ENCODE measurements around the gene MYH10.
"Not testable (repeated sequence)": the region's sequence is repeated elsewhere in the genome, so short reads cannot be mapped to it uniquely, and the experiment has no call there.

Gene MYH10

DNA sequence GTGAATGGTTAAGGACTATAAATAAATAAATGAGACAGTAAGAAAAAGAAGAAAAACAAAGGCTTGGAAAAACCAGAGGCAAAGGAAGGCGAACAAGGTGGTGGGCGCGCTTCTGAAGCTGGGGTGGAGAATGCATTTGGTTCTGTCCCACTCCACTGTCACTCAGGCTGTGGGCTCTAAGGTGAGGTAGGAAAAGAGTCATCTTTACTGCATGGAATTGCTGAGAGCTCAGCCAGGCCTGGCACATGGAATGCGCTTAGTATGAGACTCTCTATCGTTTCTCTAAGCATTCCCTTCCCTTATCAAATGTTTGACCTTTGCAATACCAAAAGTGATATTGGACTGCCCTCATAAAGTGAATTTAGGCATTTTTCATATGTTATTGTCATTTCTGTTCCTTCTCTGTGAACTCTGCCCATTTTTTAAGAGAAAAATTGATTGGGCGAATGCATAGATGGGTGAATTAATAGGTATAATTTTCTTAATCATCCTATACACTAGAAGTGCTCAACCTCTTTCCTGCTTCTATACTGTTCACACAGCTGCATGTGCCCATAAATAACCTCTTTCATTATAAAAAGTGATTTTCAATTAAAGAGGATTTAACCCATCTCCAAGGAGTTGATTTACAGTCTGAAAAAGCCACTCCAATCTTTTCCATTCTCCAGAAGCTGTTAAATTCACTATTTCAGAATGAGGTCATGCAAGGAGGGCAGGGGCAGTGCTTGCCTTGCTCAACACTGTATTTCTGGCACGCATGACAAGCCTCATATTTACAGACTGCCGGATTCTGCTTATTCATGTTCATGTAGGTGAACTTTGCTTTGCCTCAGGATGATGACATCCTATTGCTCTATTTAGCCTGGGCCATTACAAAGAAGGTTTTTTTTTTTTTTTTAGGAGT, 87.7 kb downstream of the MYH10 start:
- DNase-seq: no peak

DNA sequence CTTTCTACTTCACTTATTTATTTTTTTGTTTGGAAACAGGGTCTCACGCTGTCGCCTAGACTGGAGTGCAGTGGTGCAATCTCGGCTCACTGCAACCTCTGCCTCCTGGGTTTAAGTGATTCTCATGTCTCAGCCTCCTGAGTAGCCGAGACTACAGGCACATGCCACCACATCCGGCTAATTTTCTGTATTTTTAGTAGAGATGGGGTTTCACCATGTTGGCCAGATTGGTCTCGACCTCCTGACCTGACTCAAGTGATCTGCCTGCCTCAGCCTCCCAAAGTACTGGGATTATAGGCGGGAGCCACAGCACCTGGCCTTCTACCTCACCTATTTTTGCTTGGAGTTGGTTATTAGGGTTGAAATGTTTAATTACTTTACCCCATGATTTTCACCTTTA, 90.5 kb downstream of the MYH10 start:
- DNase-seq: not testable (repeated sequence)

DNA sequence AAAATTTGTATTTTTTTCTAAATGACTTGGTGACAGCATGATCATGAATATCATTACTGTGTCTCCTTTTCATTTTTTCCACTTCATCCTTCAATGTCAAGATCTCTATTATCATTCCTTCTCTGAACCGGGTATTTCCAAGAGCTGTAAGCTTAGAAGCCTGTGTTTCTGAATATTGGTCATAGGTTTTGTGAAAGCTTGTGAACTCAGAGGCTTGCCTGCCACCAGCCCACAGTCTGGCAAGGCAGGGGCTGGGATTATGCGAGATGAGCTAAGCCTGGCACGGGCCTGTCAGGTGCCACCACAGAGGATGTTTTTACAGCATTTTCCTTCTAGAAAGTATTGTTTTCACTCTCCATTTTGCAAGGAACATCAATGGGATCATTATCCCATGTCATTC, 92.8 kb downstream of the MYH10 start:
- no peak for DNase-seq

DNA sequence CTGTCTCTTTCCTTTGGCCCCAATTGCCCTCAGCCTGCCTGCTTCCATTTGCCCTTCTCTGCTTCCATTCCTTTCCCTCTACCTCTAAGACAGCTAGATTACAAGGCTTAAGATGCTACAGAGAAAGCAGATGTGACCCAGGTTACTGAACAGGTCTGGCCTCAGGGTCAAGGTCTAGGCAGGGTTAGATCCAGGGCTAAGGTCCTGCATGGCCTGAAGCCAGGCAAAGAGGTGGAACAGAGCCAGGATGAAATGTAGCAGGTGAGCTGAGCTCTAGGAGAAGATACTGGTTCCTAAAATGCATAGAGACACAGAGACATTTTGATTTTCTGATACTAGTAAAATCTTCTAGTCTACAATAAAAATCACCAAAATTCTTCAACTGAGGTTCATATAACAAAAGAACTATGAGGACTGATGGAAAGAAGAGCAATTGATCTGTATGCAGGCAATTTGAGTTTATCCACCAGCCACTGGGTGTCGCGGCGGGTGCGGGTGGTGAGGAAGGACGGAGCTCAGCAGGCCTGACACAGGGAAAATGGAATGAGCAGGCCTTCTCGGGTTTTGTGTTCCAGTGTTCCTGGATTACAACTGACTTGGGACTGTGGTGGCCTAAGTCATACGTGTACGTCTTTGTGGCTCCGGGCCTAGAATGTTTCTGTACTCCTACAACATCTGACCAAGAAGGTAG, 95.9 kb downstream of the MYH10 start:
- DNase-seq: no peak

DNA sequence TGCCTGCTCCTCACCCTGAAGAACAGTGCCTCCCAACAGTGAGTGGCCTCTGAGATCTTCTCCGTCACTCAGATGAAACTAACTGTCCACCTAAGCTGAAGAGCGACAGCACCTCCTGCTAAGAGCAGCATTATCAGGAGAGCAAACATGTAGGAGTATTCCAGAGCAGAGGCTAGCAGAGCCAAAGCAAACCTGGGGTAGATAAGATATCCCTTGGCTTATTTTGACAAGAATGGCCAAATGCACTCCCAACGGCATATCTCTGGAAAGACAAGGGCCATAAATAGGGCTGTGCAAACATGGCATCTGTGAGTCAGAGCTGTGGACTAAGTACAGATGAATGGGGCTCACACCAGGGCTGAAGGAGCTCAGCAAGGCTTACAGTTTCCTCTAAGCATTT, 98.5 kb downstream of the MYH10 start:
- DNase-seq: no peak

DNA sequence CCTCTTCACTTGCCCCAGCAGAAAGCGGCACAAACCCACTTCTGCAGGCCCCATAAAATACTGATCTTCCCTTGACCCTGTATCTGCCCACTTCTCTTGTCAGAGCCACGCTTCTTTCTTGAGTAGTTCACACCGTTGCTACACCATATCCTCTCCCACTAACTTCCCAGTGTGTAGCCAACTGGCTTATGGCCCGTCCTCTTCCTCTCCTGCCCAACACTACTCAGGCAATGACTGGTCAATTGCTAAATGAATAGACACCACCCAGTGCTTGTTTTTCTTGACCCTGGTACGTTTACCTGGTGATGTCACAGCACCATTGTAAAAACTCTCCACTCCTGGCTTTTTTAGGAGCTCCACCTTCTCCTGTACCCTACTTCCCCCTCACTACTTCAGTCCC, 107.9 kb downstream of the MYH10 start:
- DNase-seq: no peak

DNA sequence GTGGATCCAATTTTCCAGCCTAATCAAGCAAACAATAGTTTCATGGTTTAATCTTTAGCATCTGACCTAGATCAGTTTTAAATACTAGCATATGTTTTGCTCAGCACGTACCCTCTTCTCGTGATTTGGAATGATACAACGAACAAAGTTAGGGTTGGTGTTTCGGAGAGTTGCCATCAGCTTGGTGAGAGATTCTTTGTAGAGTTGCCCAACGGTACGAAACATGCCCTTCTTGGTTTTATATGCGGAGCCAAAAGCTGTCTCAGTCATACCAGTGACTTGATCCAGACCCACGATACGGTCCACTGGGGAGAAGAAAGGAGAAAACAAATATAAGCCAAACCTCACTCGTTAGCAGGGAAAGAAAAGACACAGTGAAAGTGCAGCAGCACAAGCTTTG, 109.5 kb downstream of the MYH10 start:
- no peak for DNase-seq

DNA sequence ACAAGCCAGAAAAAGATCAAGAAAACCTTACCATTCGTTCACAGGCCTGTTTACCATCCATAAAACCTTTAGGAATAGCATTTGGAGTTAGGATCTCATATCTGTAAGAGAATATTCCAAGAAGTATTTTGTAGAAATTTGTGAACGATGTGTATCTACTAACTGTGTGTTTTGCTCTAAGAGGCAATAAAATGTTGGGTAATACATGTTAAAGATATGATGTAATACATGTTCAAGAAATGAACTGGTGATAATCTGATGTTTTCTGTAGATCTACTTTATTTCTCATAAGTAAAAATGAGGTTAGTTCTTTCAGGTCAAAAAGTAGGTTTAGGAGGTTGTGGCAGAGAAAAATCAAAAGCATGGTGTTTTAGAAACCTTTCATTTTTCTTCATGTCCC, 111.7 kb downstream of the MYH10 start:
- DNase-seq: no peak

DNA sequence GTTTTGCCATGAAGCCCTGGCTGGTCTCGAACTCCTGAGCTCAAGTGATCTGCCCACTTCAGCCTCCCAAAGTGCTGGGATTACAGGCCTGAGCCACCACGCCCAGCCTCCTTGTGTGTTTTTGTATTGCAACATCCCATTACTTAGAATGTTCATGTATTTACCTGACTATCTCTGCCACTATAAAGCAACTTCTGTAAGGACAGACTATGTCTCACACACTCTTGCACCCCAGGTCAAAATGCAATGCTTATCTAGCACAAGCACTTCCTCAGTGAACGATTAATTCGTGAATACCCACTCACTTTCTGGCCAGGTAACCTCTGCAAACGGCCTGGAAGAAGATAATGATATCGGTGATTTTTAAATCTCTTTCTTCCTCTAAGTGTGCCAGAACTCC, 112.2 kb downstream of the MYH10 start:
- DNase-seq: no peak

DNA sequence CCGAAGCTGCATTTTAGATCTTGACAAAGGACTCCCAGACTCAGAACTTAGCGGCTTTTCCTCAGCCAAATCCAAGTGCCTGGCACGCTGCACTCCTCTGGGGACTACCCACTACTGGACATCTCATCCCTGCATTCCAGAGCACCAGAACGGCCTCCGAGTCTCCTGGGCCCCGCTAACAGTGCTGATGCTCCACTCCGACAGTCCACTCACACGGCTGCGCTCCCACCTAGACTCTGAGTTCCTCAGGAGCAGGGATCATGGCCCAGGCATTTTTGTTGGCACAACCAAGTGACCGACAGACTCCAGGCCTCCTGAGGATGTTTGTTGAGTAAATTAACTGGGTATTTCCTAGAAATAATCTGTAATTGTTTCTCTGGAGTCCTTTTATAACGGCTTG, 115.7 kb downstream of the MYH10 start:
- DNase-seq: no peak

DNA sequence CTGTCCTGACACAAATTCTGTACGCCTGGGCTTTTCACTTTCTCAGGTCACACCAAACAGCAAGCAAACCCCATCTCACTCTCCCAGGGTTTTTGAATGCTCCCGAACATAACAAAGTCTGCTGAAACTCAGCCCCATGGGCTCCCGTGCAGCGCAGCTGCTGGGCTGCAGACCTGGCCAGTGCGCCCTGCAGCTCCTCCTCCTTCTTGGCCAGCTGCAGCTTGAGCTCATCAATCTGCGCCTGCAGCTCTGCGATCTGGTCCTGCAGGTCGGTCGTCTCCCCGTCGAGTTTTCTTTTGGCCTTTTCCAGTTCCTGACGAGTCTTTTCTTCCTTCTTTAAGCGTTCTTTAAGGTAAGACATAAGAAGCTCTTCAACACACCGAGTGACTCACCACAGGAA, 124.4 kb downstream of the MYH10 start:
- DNase-seq: no peak

DNA sequence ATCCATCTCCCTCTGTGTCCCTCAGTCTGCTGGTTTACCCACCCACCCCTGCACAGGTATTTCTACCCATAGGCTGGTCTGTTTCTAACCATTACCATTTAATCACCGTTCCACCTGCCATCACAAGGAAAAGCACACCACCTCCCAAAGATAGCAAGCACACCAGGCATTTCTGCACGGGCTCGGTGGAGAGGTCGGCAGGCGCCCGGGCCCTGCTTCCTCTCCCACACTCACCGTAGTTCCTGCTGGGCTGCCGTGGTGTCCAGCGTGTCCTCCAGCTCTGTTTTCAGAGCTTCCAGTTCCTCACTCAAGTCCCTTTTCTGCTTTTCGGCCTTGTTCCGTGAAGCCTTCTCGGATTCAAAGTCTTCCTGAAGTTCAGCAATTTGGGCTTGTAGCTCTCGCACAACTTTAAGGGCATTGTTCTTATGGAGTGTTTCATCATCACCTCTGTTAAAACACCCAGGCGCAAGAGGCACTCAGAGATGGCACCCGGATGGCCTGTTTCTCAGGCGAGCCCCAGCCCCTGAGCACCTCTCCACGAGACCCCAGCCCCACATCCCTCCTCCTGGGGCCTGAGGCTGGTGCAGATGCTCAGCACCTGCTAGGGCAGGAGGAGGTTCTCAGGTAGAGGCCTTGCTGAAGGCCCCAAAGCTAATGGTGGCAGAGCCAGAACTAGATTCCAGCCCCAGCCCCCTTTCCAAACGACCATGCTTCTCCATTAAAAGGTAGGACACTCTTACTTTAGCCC, 125.9 kb downstream of the MYH10 start:
- no peak for DNase-seq

DNA sequence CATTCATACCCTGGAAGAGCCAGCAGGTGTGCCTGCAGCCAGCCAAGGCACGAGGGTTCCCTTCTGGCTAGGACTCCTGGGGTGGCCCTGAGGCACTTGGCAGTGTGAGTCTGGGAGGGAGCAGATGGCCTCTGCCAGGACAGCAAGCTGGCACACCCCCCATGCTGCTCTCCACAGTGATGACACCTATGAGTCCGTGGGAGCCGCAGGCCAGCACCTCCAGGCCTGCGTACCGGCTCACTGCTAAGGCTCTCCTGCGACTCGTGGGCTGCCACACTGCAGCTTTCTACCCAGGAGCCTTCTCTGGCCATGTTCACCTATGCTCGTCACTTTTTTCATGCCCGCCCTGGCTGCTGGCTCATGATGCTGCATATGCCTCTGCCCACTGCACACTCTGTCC, 126.7 kb downstream of the MYH10 start:
- DNase-seq: no peak

DNA sequence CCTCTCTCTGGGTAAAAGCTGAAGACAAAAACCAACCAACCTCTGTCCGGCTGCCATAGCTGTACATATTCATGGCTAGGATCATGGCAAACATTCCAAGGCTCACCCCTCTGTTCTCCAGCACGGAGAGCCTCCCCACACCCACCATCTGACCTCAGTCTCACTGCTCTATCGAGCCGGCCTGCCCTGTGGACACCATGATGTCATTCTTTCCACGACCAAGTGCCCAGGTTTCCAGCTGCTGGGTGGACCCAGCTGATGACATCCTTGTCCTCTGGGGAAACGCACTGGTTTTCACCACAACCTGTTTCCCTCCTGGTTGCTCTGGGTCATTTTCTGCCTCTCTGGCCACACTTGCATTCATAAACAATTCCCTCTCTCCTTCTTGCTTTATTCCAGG, 127.2 kb downstream of the MYH10 start:
- no peak for DNase-seq

DNA sequence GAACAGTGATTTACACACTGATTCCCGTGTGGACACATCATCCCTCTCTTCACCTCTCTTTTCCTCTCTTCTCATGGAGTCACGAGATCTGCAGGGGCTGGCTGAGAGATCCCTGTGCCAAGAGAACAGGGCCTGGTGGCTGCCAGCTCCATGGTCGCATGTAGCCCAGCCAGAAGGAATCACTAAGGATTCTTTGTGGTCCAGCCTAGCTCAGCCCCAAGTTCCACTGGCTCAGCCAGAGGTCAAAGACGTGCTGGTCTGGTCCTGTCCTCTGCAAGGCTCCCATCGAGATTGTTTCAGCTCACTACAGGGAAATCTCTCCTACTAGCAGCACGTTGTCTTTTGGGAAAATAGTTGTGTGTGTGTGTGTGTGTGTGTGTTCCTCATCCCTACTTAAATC, 128.4 kb downstream of the MYH10 start:
- no peak for DNase-seq

DNA sequence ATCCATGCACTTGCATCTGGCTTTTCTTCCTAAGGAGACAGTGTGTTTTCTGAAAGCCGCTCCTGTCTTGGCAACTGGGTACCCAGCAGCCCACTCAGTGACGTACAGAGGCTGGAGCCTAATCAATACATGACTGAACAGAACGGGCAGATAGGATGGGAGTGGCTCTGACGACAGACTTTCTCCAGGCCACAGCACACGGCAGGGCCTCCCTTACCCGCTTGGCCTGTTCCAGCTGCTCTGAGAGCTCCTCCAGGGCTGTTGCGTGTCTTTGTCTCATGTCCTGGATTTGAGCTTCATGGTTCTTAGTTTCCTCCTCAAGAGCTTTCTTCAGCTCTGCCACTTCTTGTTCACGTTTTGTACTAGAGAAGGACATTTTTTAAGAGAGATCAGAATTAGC, 129.9 kb downstream of the MYH10 start:
- DNase-seq: no peak

DNA sequence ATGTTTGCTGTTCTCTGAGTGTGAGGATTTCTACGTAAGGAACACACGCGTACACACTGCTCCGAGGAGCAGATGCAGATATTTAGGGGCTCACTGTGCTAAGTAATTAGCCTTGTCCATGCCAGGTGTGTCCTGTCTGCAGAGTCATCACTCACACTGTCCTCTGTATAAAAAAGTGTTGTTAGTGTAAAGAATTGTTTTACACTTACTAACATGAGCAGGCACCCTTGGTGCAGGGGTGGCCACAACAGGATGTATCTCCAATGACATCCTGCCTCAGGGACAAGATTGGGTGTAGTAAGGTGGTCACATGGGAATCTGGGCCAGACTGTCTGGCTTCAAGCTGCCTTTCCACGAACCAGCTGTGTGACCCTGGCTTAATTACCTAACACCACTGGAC, 130.9 kb downstream of the MYH10 start:
- DNase-seq: no peak

DNA sequence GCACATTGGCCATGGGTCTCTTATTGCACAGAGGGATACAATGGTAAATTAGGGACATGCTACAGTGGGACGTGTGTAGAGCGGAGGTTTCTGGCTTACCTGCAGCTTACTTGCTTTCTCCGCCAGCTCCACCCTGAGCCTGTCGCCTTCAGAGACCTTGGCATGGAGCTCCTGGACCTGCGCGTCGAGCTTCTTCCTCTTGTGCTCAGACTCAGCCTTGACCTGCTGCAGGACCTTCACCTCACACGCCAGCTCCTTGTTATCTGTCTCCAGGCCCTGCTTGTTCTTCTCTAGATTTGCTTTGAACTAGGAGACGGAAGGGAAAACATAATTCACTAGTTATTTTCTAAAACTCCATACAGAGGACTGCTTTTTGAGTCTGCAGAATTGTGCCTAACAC, 131.4 kb downstream of the MYH10 start:
- DNase-seq: no peak

DNA sequence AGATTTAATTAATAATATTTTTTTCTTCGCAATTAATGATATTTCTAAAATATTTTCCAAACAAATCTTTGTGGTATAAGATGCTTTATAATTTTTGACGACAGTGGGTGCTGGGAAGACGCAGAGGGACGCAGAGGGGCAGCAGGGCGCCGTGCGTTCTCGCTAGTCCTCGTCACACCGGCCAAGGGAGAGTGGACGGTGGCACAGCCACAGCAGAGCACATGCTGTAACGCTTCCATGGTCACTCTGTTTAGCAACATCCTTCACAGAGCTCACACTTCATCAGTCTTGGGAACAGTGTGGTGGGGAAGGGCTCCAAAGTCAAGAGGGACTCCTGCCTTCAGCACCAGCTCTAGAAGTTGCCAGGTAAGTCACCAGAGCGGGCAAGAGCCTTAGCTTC, 134.4 kb downstream of the MYH10 start:
- DNase-seq: no peak

DNA sequence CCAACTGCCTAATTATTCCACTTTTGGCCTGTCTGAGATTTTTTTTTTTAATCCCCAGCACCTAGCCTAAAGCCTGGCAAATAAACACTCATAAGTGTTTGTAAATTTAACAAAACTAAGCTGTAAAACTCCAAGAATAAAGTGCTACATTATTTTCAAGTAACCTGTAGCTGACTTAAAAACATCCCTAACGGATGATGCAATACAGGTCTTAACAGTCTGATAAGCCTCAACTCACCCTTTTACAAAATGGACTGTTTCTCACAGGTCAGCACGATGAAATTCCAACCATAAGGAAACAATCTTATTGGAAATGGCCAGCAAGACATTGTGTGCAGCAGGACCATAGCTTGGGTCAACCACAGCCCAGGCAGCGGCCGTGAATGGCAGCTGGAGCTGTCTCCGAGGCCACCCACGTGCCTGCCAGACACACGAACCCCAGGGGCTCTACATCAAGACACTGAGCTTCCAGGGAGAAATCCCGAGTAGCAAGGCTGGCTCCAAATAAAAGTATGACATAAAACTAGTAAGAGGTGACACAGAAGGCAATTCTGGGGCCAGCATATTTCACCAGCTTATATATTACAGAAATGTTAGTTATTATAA, 135.9 kb downstream of the MYH10 start:
- DNase-seq: no peak

DNA sequence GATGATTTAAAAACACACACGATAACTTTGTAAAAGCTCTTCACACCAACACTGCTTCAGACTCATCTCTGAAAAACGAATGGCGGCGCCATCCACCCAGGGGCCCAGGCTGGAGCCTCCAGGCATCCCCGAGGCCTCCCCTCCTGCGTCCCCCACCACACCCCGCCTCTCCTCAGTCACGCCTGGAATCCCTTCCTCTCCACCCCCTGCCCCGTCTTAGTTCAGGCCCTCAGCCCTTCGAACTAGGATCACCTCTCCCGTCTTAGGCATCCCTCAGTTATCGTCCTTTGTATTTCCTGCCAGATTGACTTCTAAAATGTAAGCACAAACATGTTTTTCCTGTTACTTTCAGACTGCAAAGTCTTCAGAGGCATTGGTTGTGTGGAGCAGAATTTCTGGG, 136.5 kb downstream of the MYH10 start:
- DNase-seq: no peak

DNA sequence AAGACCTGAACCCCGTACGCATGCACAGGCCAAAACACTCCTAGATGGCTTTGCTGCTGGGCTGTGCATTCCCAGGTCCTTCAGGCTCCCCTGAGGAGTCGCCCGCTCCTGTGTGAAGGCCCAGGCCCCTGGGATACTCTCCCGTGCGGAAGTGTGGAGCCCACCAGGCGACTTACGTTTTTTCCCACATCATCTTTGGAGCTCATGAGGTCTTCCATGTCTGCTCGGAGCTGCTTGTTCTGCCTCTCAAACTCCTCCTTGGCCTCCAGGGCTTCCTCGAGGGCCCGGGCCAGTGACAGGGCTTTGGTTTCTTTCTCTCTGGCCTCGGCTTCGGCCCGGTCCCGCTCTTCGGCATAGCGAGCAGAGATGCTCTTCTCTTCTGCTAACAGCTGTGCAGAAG, 138.4 kb downstream of the MYH10 start:
- no peak for DNase-seq

DNA sequence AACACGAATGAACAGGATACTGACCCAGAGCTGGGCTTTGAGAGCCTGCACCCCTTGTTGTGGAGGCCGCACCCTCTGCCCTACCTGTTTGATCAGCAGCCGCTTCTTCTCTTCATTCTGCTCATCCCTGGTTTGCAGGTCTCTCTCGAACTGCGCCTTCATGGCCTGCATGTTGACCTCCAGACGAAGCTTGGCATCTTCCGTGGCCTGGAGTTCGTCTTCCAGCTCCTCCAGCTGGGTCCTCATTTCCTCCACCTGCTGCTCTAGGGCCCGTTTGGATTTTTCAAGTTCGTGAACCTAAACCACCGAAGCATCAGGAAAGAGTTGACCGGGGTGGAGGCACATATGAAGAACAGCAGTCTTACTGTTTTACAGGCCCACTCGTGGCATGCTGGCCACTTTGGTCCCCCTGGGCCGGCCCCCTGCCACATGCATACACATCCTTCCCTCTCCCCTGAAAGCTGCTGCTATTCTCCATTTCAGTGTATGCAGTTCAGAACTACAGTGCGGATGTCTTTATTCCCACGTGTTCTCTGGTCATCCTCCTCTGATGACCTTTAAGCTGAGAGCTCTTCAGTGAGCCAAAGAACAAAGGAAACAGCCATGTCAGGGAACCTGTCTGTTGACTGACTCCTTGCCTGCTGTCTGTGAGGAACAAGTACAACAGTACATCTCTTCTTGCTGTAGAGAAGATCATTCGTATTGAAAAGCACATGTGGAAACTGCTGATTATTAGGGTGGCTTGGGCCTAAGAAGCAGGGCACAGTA, 140.1 kb downstream of the MYH10 start:
- DNase-seq: no peak
